Vagina (tissue), 2 donors: ENCODE results near the gene TTYH1. TPM values are rescaled to one million over a fixed set of nuclear protein-coding genes. Genes with fewer than 3 reads are reported as not detected.

Source experiments
- DNase-seq, 2 donors: peaks; one replicate each; pipeline ENCODE4 v3.0.0-alpha.2; 2017; ENCODE audit errors: extremely low spot score in 2 of 2
- H3K27ac ChIP-seq: fragments of 200-600 bp; sonication (generic); one replicate; pipeline ENCODE4 v1.5.1; 2019
- H3K27me3 ChIP-seq: fragments of 200-600 bp; sonication (generic); one replicate; pipeline ENCODE4 v1.5.1; 2019
- H3K36me3 ChIP-seq, 2 donors: fragments of 200-600 bp; sonication (generic); one replicate each; pipeline ENCODE4 v1.5.1; 2017 to 2019
- H3K4me1 ChIP-seq: fragments of 200-600 bp; sonication (generic); one replicate; pipeline ENCODE4 v1.5.1; 2019
- H3K4me3 ChIP-seq, 2 donors: fragments of 200-600 bp; sonication (generic); 1 replicate in 1 of 2; 2 replicates in 1 of 2; pipeline ENCODE4 v1.5.1; 2016 to 2019
- H3K9me3 ChIP-seq: fragments of 200-600 bp; sonication (generic); one replicate; pipeline ENCODE4 v1.5.1; 2019
- POLR2A ChIP-seq, 2 donors: fragments of 450-650 bp; IDR thresholded peaks; one replicate each; pipeline ENCODE4 v1.6.1; 2017; ENCODE audit warnings: antibody characterized with exemption in 2 of 2, mild to moderate bottlenecking in 2 of 2, moderate library complexity in 2 of 2
- POLR2AphosphoS5 ChIP-seq, 2 donors: sonication (generic); formaldehyde crosslinking; IDR thresholded peaks; one replicate each; pipeline ENCODE4 v1.9.0; 2017; ENCODE audit warnings: antibody characterized with exemption in 2 of 2, mild to moderate bottlenecking in 2 of 2, low read depth in 1 of 2; ENCODE audit not compliant: insufficient read depth in 1 of 2
- intact Hi-C: fragments of 100-400 bp; cut with DNase I; formaldehyde crosslinking; loops from one replicate; pipeline ENCODE4 v1.15.1; 2023
- total RNA-seq: library from RNA; depleted of rRNA; stranded (reverse); fragments of >200 nt; gene quantifications from one replicate; pipeline ENCODE4 v1.2.3, GENCODE V29; 2016
- TF ChIP-seq, protein P1 (sequence below), 3 experiments: fragments of 450-650 bp in 2 of 3; fragments of 200-600 bp in 1 of 3; sonication (generic) in 1 of 3; IDR thresholded peaks; one replicate each; pipeline ENCODE4 v1.5.1; 2017 to 2019; ENCODE audit warnings: antibody characterized with exemption in 3 of 3, mild to moderate bottlenecking in 2 of 3, moderate library complexity in 2 of 3

Gene TTYH1
- total RNA-seq, 1 donor from 2014 or later = 5.9 TPM

DNA sequence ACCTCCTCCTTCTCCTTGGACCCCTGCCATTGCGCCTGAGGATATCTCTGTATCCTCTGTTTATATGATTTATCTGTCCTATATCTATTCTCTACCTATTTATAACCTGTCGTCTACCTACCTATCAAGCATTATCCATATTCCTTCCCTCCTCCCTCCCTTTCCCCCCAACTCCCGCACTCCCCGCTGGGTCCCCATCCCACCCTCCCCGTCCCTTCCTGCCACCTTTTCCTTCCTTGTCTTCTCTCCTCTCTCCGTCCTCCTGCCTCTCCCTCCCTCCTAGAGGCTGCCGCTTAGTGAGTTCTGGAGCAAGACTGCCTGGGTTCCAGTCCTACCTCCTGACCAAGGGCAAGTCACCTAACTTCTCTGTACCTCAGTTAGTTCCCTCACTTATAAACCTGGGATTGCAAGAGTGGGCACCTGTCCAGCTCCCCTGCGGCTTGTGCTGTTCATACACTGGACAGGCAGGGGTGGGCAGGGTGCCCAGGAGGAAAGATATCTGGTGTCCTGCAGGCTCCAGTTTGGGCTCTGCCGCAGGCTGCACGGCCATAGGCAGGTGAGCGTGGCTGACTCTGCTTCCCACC lies 16.1 kb downstream of the TTYH1 start:
- H3K4me1 ChIP-seq = peaks cover 41% of the 10 kb centered on the region
- H3K9me3 ChIP-seq = no peaks in the 10 kb centered on the region
- intact Hi-C loops = no loop called here
- H3K36me3 ChIP-seq = no peaks in the 10 kb centered on the region
- H3K4me3 ChIP-seq = peak overlapping the region; percentile 28 to 40
- no peak for DNase-seq
- TF ChIP-seq POLR2A (IDR thresholded peaks at IDR 0.05) = no peak
- TF ChIP-seq POLR2AphosphoS5 (IDR thresholded peaks at IDR 0.05; ENCODE audit: insufficient read depth in 1 of 2, low read depth in 1 of 2) = no peak
- TF ChIP-seq, protein P1, sequence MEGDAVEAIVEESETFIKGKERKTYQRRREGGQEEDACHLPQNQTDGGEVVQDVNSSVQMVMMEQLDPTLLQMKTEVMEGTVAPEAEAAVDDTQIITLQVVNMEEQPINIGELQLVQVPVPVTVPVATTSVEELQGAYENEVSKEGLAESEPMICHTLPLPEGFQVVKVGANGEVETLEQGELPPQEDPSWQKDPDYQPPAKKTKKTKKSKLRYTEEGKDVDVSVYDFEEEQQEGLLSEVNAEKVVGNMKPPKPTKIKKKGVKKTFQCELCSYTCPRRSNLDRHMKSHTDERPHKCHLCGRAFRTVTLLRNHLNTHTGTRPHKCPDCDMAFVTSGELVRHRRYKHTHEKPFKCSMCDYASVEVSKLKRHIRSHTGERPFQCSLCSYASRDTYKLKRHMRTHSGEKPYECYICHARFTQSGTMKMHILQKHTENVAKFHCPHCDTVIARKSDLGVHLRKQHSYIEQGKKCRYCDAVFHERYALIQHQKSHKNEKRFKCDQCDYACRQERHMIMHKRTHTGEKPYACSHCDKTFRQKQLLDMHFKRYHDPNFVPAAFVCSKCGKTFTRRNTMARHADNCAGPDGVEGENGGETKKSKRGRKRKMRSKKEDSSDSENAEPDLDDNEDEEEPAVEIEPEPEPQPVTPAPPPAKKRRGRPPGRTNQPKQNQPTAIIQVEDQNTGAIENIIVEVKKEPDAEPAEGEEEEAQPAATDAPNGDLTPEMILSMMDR (IDR thresholded peaks at IDR 0.05) = no peak
- H3K27ac ChIP-seq = no peak overlapping the region
- H3K27me3 ChIP-seq = peaks cover 10% of the 10 kb centered on the region

DNA sequence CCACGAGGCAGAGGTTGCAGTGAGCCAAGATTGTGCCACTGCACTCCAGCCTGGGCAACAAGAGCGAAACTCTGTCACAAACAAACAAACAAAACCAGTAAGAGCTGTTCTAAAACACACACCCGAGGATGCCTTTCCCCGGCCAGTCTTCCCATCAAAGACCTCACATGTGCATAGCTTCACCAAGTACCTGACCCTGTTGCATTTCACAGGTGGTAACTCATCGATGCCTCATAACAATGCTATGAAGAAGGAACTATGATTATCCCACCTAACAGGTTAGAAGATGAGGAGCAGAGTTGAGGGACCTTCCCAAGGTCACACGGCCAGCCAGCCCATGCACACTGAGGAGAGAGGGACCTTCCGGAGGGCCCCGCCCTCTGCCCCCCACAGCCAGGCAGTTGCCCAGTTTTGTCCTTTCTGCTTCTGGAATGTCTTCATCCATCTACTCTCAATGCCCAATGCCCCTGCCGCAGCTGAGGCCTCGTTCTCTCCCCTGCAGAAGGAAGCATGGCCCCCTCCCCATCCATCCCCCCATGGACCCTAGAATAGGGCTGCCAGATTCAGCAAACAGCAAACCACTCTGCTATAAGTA lies 17.0 kb downstream of the TTYH1 start:
- peaks cover 44% of the 10 kb centered on the region for H3K4me1 ChIP-seq
- DNase-seq = no peak
- TF ChIP-seq POLR2A (IDR thresholded peaks at IDR 0.05) (no peak), POLR2AphosphoS5 (IDR thresholded peaks at IDR 0.05; ENCODE audit: insufficient read depth in 1 of 2, low read depth in 1 of 2) (no peak)
- TF ChIP-seq, protein P1 (IDR thresholded peaks at IDR 0.05) = no peak
- H3K27ac ChIP-seq = no peak overlapping the region
- no peaks in the 10 kb centered on the region for H3K9me3 ChIP-seq
- peaks cover 10% of the 10 kb centered on the region for H3K27me3 ChIP-seq
- no peak overlapping the region for H3K4me3 ChIP-seq
- H3K36me3 ChIP-seq = no peaks in the 10 kb centered on the region
- intact Hi-C loops = no loop called here

DNA sequence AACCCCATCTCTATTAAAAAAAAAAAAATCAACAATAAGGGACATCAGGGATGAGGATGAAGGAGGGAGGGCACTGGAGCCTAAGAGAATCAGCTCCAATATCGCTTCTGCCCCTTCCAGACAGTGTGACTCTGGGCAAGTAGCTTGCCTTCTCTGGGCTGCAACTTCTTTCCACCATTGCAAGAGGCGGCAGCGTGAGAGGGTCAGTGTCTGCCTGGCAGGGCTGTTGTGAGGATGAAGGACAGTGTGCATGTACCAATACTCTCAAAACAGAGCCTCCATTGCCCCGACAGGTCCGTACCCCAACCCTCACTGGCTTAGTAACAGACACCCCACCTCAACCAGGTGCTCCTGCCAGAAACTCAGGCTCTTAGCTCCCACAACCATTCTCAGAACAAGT lies 18.4 kb downstream of the TTYH1 start:
- peaks cover 44% of the 10 kb centered on the region for H3K4me1 ChIP-seq
- intact Hi-C loops = no loop called here

DNA sequence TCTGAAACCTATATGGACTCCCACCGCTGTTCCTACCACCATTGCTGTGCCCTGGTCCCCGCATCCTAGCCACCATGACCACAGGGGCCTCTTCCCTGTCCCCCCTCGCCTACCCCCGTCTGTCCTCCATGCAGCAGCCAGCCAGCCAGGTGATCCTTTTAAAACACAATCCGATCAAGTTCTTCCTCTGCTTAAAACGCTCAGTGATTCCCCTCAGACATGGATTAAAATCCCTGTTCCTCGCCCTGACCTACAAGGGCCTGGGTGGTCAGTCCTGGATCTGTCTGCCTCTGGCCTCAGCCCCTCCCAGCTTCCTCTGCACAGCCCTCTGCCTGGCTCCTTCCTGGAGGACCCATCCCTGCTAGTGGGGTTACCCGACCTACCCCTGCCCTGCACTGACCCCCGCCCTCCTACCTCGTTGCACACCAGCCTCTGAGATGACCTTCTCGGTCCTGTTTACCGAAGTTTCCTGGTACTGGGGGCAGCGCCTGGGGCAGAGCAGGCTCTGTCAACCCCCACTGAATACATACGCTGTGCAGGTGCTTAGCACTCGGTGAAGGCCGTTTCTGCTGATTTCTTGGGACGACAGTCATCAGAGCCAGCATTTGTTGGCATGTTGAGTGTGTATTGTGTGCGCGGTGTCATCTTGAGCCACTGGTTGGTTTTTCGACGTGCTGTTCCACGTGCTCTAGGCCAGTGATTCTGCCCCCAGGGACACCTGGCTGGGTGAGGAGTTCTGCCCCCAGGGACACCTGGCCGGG lies 19.0 kb downstream of the TTYH1 start:
- TF ChIP-seq POLR2A (IDR thresholded peaks at IDR 0.05) (no peak), POLR2AphosphoS5 (IDR thresholded peaks at IDR 0.05; ENCODE audit: insufficient read depth in 1 of 2, low read depth in 1 of 2) (no peak)
- TF ChIP-seq, protein P1 (IDR thresholded peaks at IDR 0.05) = no peak
- Histone ChIP-seq H3K36me3 (no peaks in the 10 kb centered on the region), H3K27me3 (peaks cover 2% of the 10 kb centered on the region), H3K27ac (no peak overlapping the region), H3K4me1 (peaks cover 44% of the 10 kb centered on the region), H3K9me3 (no peaks in the 10 kb centered on the region), H3K4me3 (no peak overlapping the region)
- intact Hi-C loops = no loop called here
- no peak for DNase-seq

More for the DNA sequence above, 18.4 kb downstream of the TTYH1 start:
- DNase-seq = no peak
- Histone ChIP-seq H3K27me3 (peaks cover 7% of the 10 kb centered on the region), H3K9me3 (no peaks in the 10 kb centered on the region), H3K27ac (no peak overlapping the region), H3K36me3 (no peaks in the 10 kb centered on the region), H3K4me3 (no peak overlapping the region)
- TF ChIP-seq POLR2AphosphoS5 (IDR thresholded peaks at IDR 0.05; ENCODE audit: insufficient read depth in 1 of 2, low read depth in 1 of 2) (no peak), POLR2A (IDR thresholded peaks at IDR 0.05) (no peak)
- TF ChIP-seq, protein P1 (IDR thresholded peaks at IDR 0.05) = no peak

DNA sequence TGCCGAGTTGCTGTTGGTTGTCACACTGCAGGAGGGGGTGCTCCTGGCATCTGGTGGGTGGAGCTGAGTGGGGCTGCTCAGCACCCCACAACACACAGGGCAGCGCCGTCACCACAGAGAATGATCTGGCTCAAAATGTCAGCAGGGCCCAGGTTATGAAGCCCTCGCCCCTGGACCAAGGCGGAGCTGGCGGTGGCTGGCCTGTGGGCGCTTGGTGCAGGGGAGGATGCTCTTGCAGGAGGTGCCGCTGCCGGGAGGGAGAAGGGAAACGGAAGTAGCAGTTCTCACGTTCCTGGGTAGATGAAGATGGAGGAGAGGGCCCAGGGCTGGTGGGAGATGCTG lies 19.6 kb downstream of the TTYH1 start:
- Histone ChIP-seq H3K36me3 (no peaks in the 10 kb centered on the region), H3K9me3 (no peaks in the 10 kb centered on the region), H3K27ac (no peak overlapping the region), H3K4me3 (no peak overlapping the region), H3K27me3 (no peaks in the 10 kb centered on the region), H3K4me1 (peaks cover 43% of the 10 kb centered on the region)
- DNase-seq = no peak
- intact Hi-C loops = no loop called here
- TF ChIP-seq POLR2AphosphoS5 (IDR thresholded peaks at IDR 0.05; ENCODE audit: insufficient read depth in 1 of 2, low read depth in 1 of 2) (no peak), POLR2A (IDR thresholded peaks at IDR 0.05) (no peak)
- TF ChIP-seq, protein P1 (IDR thresholded peaks at IDR 0.05) = no peak
